ENCODE data around the gene CDRT4.
"Not testable (repeated sequence)": the region's sequence is repeated elsewhere in the genome, so short reads cannot be mapped to it uniquely, and the experiment has no call there.

The CDRT4 gene

GRCh38 chr17:15456972-15457722 is 10.3 kb downstream of the CDRT4 start:
- DNase-seq = no peak

DNA sequence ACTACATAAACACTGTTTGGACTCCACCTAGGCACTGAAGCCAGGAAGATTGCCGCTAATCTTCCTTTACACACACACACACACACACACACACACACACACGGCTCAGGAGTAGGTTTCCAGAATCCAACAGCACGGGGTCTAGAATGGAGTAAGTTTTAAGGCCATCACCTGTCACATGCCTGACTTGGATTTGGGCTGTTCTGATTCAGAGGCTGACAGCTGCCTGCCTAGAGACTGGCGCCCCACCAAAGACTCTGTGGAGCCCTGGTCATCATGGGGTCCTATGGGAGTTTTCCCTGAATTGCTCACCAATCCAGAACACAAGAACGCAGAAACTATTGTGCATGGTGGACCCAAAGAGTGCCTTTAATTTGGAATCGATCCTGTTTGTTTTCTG is 10.9 kb downstream of the CDRT4 start:
- DNase-seq = no peak

DNA sequence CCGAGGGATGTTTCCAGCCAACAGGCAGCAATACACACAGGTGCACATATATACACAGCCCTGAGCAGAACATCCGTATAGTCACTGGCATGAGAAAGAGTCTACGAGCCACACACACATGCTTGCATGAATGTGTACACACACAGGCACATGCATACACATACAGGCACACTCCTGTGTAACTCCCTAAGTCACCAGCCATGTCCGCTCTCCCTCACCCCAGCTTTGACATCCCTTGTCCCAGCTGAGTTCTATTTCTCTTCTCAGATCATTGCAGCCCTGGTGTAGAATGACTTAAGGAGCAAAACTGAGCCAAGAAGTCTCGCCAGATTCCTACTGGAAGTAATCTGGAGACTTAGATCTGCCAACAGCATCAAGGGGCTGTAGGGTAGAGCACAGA is 13.1 kb downstream of the CDRT4 start:
- no peak for DNase-seq

GRCh38 chr17:15453782-15454181 is 13.6 kb downstream of the CDRT4 start:
- DNase-seq = no peak

DNA sequence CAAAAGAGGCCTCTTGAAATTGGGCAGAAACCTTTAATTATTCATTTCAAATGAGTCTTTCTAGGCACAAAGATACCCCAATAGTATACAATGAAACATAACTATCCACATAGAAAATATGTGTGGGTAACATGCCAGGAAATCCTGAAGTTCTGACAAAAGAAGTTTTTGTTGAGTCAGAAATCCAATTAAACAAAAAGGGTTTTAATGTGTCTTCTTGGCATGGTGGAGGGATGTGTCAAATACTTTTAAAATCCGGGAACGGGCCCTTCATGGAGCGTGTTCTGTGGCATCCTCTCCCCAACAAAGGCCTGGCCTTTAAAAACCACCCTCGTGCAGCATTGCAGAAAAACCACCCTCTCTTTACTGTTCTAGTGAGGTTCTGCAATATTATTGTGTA is 14.2 kb downstream of the CDRT4 start:
- DNase-seq = no peak

GRCh38 chr17:15452746-15453145 is 14.7 kb downstream of the CDRT4 start:
- no peak for DNase-seq

- DNase-seq = no peak
Measured at GRCh38 chr17:15451680-15452079, 15.7 kb downstream of the CDRT4 start.

DNA sequence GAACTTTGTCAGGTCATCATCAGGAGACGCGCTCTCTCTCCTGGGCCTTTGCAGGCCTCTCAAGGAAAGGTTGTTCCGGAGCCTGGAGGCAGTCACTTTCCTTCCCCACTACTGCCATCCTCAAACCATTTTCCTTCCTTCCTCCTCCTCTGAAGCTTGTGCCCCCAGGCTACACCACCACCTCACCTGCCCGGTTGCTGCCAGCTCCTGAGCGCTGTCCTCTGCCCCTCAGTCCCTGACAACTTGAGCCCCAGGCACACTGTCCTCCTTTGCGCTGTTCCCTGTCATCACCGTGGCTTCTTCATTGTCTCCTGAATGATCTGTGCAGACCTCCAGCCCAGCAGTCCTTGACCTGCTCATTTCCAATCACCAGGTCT is 18.9 kb downstream of the CDRT4 start:
- DNase-seq = no peak

- no peak for DNase-seq
Measured at GRCh38 chr17:15447928-15448579, 19.4 kb downstream of the CDRT4 start.

GRCh38 chr17:15446036-15446435 is 21.4 kb downstream of the CDRT4 start:
- DNase-seq = no peak

GRCh38 chr17:15444805-15445204 is 22.6 kb downstream of the CDRT4 start:
- DNase-seq = no peak

GRCh38 chr17:15442311-15443180 is 24.9 kb downstream of the CDRT4 start:
- DNase-seq = no peak

DNA sequence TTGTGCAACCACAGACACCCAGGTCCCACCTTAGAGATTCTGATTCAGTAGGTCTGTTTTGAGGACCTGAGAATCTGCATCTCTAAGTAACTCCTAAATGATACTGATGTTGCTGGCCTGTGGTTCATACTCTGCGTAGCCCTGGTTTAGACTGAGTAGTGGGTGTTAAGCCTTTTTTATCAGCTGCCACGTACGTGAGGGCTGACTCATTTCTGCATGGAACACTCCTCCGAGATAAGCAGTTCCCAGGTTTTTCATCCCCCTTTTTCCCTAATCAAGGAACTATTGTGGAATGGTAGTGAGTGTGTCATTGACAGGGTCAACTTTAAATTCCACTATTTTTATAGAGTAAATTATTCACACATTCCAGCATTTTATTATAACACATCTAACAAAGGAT is 26.1 kb downstream of the CDRT4 start:
- DNase-seq = no peak

DNA sequence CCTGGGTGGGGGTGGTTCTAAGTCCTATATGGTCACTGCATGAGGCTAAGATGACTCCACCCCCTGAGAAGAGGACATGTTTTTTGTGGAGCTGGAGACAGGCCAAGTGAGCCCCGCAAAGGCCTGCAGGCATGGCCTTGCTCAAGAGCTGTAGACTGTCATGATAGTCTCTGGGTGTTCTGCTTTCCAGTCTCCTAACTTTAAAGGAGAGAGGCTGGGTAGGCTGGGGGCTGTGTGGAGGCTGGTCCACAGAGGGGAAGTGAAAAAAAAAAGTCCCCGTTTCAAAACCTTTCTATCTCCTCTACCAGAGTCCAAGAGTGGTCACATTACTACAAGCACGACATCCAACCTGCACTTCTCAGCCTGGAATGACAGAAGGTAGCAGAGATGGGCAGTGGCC is 27.1 kb downstream of the CDRT4 start:
- DNase-seq = no peak

DNA sequence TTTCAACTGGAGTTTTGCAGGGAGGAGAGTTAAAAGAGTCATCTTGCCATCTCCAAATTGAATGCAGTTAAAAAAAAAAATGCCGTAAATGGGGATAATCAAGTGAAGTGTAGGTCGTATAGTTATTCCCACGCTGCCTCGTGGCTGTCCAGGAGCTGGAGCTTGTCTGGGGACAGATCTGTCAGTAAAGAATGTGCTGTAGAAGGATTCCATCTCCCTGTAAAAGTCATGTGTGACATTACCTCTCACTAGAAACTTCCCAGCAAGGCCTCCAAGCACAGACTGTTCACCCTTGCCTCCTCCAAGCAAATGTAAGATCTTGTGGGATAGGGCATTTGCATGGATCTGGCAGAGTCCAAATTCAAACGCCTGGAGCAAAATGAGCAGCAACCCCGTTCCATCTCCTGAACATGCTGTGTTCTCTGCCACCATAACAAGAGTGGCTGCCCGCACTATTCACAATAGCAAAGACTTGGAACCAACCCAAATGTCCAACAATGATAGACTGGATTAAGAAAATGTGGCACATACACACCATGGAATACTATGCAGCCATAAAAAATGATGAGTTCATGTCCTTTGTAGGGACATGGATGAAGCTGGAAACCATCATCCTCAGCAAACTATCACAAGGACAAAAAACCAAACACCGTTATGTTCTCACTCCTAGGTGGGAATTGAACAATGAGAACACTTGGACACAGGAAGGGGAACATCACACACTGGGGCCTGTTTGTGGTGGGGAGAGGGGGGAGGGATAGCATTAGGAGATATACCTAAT is 28.0 kb downstream of the CDRT4 start:
- DNase-seq = not testable (repeated sequence)

- DNase-seq = no peak
Measured at GRCh38 chr17:15438491-15439105, 28.8 kb downstream of the CDRT4 start.

GRCh38 chr17:15437303-15437635 is 30.2 kb downstream of the CDRT4 start:
- no peak for DNase-seq

- peak; percentile 5 for DNase-seq
Measured at GRCh38 chr17:15436473-15437302, 30.7 kb downstream of the CDRT4 start.

DNA sequence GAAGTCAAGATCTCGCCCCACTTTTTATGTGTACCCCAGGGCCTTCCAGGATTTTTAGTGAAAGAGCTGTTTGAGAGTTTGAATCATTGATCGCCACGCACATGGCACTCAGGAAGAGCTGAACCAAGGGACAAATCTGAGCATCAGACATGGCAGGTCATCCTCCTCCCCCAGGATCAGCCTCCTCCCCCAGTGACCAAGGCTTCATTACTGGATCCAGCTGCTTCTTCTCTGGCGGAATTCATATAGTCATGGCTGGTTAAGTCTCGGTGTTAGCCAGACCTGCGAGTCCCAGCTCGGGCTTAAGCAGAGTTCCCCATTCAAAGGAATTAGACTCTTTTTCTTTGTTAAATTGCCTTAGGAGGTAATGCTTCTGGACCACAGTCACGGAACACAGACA is 32.5 kb downstream of the CDRT4 start:
- no peak for DNase-seq

GRCh38 chr17:15432807-15433611 is 34.4 kb downstream of the CDRT4 start:
- DNase-seq = no peak

DNA sequence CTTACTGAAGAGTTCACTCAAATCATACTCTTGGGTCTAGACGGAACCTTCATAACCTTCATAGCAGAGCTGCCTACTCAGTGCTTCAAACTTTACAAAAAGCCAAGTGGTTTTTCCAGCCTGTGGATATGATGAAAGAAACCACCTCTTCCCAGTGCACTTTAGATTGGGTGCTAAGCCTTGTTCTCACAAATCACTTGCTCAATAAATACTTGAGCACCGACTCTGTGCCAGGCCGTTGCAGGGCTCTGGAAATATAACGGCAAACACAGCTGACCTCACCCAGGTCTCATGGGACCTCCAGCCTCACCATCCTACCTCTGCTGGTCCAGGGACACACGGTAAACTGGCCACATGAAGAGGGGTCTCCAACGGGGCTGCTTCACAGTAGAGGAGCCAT is 35.7 kb downstream of the CDRT4 start:
- DNase-seq = no peak

All from NCI-H69 (cell line).